ENCODE measurements around the gene ULBP2. TPM values are rescaled to one million over a fixed set of nuclear protein-coding genes. Genes with fewer than 3 reads are reported as not detected.
"Not testable (repeated sequence)": the region's sequence is repeated elsewhere in the genome, so short reads cannot be mapped to it uniquely, and the experiment has no call there.

The ULBP2 gene
- polyA plus RNA-seq, 1 donor (not counting 4 experiments of a cell fraction or from before 2014, with no cell fraction given) = 11.8 TPM

- H3K9me1 ChIP-seq (ENCODE audit: control insufficient read depth, extremely low read depth, insufficient read depth, low read length) = no peaks in the 10 kb centered on the region
- H3K4me2 ChIP-seq (ENCODE audit: control insufficient read depth, extremely low read depth, insufficient read depth, low read depth, low read length) = no peak overlapping the region
- no peak overlapping the region for H3K27ac ChIP-seq (ENCODE audit: control insufficient read depth, insufficient read depth, low read length)
- DNase-seq (ENCODE audit: low read depth, low spot score) (no peak), FAIRE-seq (no peak)
- H3K27me3 ChIP-seq (ENCODE audit: control insufficient read depth, extremely low read depth, insufficient read depth, low read length) = no peaks in the 10 kb centered on the region
- no peak overlapping the region for H3K9ac ChIP-seq (ENCODE audit: control insufficient read depth, extremely low read depth, insufficient read depth, low read length)
- H2AFZ ChIP-seq (ENCODE audit: control insufficient read depth, low read length) = no peak overlapping the region
- H4K20me1 ChIP-seq (ENCODE audit: control insufficient read depth, extremely low read depth, insufficient read depth, low read length) = no peaks in the 10 kb centered on the region
- no peak for TF ChIP-seq EZH2 (IDR thresholded peaks at IDR 0.05; ENCODE audit: low read length)
- TF ChIP-seq CTCF (optimal IDR thresholded peaks at IDR 0.05 in 1 of 3, IDR thresholded peaks at IDR 0.05 in 1 of 3, conservative IDR thresholded peaks at IDR 0.05 in 1 of 3; ENCODE audit: extremely low read depth in 1 of 3, insufficient read depth in 2 of 3, low read length in 3 of 3) = no peak
- no peaks in the 10 kb centered on the region for H3K79me2 ChIP-seq (ENCODE audit: control insufficient read depth, insufficient read depth, low read length)
- dilution Hi-C loops (cut with MboI; ENCODE audit: extremely low pct_ligation_motif_present, low sequenced_read_pairs) = no loop called here
- H3K4me3 ChIP-seq (ENCODE audit: control insufficient read depth in 2 of 3, extremely low read depth in 1 of 3, insufficient read depth in 2 of 3, low read depth in 1 of 3, low read length in 3 of 3) = no peak overlapping the region
- H3K4me1 ChIP-seq (ENCODE audit: control insufficient read depth, extremely low read depth, insufficient read depth, low read length) = no peaks in the 10 kb centered on the region
- H3K9me3 ChIP-seq (ENCODE audit: control insufficient read depth, low read depth, low read length) = peaks cover 1% of the 10 kb centered on the region
- H3K36me3 ChIP-seq (ENCODE audit: control insufficient read depth in 2 of 2, extremely low read depth in 1 of 2, insufficient read depth in 2 of 2, low read length in 2 of 2) = no peaks in the 10 kb centered on the region
Observed at GRCh38 chr6:149907317-149907716, 34.5 kb upstream of the ULBP2 start.

- H3K4me1 ChIP-seq (ENCODE audit: control insufficient read depth, extremely low read depth, insufficient read depth, low read length); H3K36me3 ChIP-seq (ENCODE audit: control insufficient read depth in 2 of 2, extremely low read depth in 1 of 2, insufficient read depth in 2 of 2, low read length in 2 of 2); H3K27ac ChIP-seq (ENCODE audit: control insufficient read depth, insufficient read depth, low read length); H3K9me3 ChIP-seq (ENCODE audit: control insufficient read depth, low read depth, low read length); H3K4me2 ChIP-seq (ENCODE audit: control insufficient read depth, extremely low read depth, insufficient read depth, low read depth, low read length); H4K20me1 ChIP-seq (ENCODE audit: control insufficient read depth, extremely low read depth, insufficient read depth, low read length); H3K4me3 ChIP-seq (ENCODE audit: control insufficient read depth in 2 of 3, extremely low read depth in 1 of 3, insufficient read depth in 2 of 3, low read depth in 1 of 3, low read length in 3 of 3); dilution Hi-C loops (cut with MboI; ENCODE audit: extremely low pct_ligation_motif_present, low sequenced_read_pairs); H3K27me3 ChIP-seq (ENCODE audit: control insufficient read depth, extremely low read depth, insufficient read depth, low read length); H3K79me2 ChIP-seq (ENCODE audit: control insufficient read depth, insufficient read depth, low read length); H3K9ac ChIP-seq (ENCODE audit: control insufficient read depth, extremely low read depth, insufficient read depth, low read length); H2AFZ ChIP-seq (ENCODE audit: control insufficient read depth, low read length); H3K9me1 ChIP-seq (ENCODE audit: control insufficient read depth, extremely low read depth, insufficient read depth, low read length); FAIRE-seq; DNase-seq (ENCODE audit: low read depth, low spot score): not testable (repeated sequence)
Observed at GRCh38 chr6:149908480-149908879, 33.3 kb upstream of the ULBP2 start.

GRCh38 chr6:149909701-149910470, 31.9 kb upstream of the ULBP2 start:
- dilution Hi-C loops (cut with MboI; ENCODE audit: extremely low pct_ligation_motif_present, low sequenced_read_pairs) = no loop called here
- H3K4me2 ChIP-seq (ENCODE audit: control insufficient read depth, extremely low read depth, insufficient read depth, low read depth, low read length) = no peak overlapping the region
- no peak overlapping the region for H2AFZ ChIP-seq (ENCODE audit: control insufficient read depth, low read length)
- no peaks in the 10 kb centered on the region for H3K9me1 ChIP-seq (ENCODE audit: control insufficient read depth, extremely low read depth, insufficient read depth, low read length)
- H3K79me2 ChIP-seq (ENCODE audit: control insufficient read depth, insufficient read depth, low read length) = no peaks in the 10 kb centered on the region
- no peaks in the 10 kb centered on the region for H3K27me3 ChIP-seq (ENCODE audit: control insufficient read depth, extremely low read depth, insufficient read depth, low read length)
- peaks cover 1% of the 10 kb centered on the region for H3K9me3 ChIP-seq (ENCODE audit: control insufficient read depth, low read depth, low read length)
- no peak overlapping the region for H3K4me3 ChIP-seq (ENCODE audit: control insufficient read depth in 2 of 3, extremely low read depth in 1 of 3, insufficient read depth in 2 of 3, low read depth in 1 of 3, low read length in 3 of 3)
- DNase-seq (ENCODE audit: low read depth, low spot score) = no peak
- H3K9ac ChIP-seq (ENCODE audit: control insufficient read depth, extremely low read depth, insufficient read depth, low read length) = no peak overlapping the region
- TF ChIP-seq EZH2 (IDR thresholded peaks at IDR 0.05; ENCODE audit: low read length) (no peak), CTCF (optimal IDR thresholded peaks at IDR 0.05 in 1 of 3, IDR thresholded peaks at IDR 0.05 in 1 of 3, conservative IDR thresholded peaks at IDR 0.05 in 1 of 3; ENCODE audit: extremely low read depth in 1 of 3, insufficient read depth in 2 of 3, low read length in 3 of 3) (no peak)
- H3K36me3 ChIP-seq (ENCODE audit: control insufficient read depth in 2 of 2, extremely low read depth in 1 of 2, insufficient read depth in 2 of 2, low read length in 2 of 2) = no peaks in the 10 kb centered on the region
- FAIRE-seq = no peak
- H3K4me1 ChIP-seq (ENCODE audit: control insufficient read depth, extremely low read depth, insufficient read depth, low read length) = no peaks in the 10 kb centered on the region
- H3K27ac ChIP-seq (ENCODE audit: control insufficient read depth, insufficient read depth, low read length) = no peak overlapping the region
- no peaks in the 10 kb centered on the region for H4K20me1 ChIP-seq (ENCODE audit: control insufficient read depth, extremely low read depth, insufficient read depth, low read length)

All from keratinocyte (primary cell).